Cardiac muscle cell (in vitro differentiated cells and primary cell): ENCODE measurements around the gene HMGCL. TPM values are rescaled to one million over a fixed set of nuclear protein-coding genes. Genes with fewer than 3 reads are reported as not detected.

ENCODE experiments used
- DNase-seq, 2 donors: peaks; one replicate each; pipeline versions ENCODE4 v3.0.0 to v3.0.0-alpha.2; 2010 to 2017; ENCODE audit warnings: low read depth in 1 of 2, low spot score in 1 of 2
- H3K27ac ChIP-seq: fragments of 200-600 bp; sonication (generic); 2 replicates; pipeline ENCODE4 v1.5.1; 2016
- H3K27me3 ChIP-seq: fragments of 200-600 bp; sonication (generic); 2 replicates; pipeline ENCODE4 v1.6.0; 2016; ENCODE audit warnings: control low read depth
- H3K36me3 ChIP-seq: fragments of 200-600 bp; sonication (generic); 2 replicates; pipeline ENCODE4 v1.5.1; 2016; ENCODE audit warnings: control low read depth
- H3K4me1 ChIP-seq: fragments of 200-600 bp; sonication (generic); 2 replicates; pipeline ENCODE4 v1.8.1; 2017; ENCODE audit warnings: low read depth, mild to moderate bottlenecking, mixed run types
- H3K4me3 ChIP-seq: fragments of 200-600 bp; sonication (generic); 2 replicates; pipeline ENCODE4 v1.5.1; 2016; ENCODE audit warnings: mild to moderate bottlenecking
- H3K9me3 ChIP-seq: fragments of 200-600 bp; sonication (generic); 2 replicates; pipeline ENCODE4 v1.5.1; 2017; ENCODE audit warnings: low read depth, mild to moderate bottlenecking, control low read depth
- polyA plus RNA-seq: library from polyadenylated mRNA; unstranded; fragments of >200 nt; fragmentation: Nextera tagmentation; extraction: Ambion mirVana; gene quantifications from 2 replicates; pipeline ENCODE4 v1.2.1, GENCODE V29; 2016
- total RNA-seq: library from RNA; depleted of rRNA; stranded (reverse); fragments of >200 nt; gene quantifications from 2 replicates; pipeline ENCODE4 v1.2.3, GENCODE V29; 2016
- TF ChIP-seq, protein P1 (sequence below): IDR thresholded peaks from 2 replicates; pipeline ENCODE4 v1.5.1; 2012; ENCODE audit warnings: low read depth, mild to moderate bottlenecking, low read length

HMGCL gene
- total and polyA plus RNA-seq, 2 experiments from 2014 or later, result 45.3 to 68.8 TPM

GRCh38 chr1:23793018-23793781 is 32.0 kb downstream of the HMGCL start:
- TF ChIP-seq, protein P1, sequence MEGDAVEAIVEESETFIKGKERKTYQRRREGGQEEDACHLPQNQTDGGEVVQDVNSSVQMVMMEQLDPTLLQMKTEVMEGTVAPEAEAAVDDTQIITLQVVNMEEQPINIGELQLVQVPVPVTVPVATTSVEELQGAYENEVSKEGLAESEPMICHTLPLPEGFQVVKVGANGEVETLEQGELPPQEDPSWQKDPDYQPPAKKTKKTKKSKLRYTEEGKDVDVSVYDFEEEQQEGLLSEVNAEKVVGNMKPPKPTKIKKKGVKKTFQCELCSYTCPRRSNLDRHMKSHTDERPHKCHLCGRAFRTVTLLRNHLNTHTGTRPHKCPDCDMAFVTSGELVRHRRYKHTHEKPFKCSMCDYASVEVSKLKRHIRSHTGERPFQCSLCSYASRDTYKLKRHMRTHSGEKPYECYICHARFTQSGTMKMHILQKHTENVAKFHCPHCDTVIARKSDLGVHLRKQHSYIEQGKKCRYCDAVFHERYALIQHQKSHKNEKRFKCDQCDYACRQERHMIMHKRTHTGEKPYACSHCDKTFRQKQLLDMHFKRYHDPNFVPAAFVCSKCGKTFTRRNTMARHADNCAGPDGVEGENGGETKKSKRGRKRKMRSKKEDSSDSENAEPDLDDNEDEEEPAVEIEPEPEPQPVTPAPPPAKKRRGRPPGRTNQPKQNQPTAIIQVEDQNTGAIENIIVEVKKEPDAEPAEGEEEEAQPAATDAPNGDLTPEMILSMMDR, result no peak
- Histone ChIP-seq H3K27ac (no peak overlapping the region), H3K4me1 (peaks cover 6% of the 10 kb centered on the region), H3K27me3 (no peaks in the 10 kb centered on the region), H3K4me3 (no peak overlapping the region), H3K36me3 (peaks cover 4% of the 10 kb centered on the region), H3K9me3 (no peaks in the 10 kb centered on the region)
- peak in 1 of 2 donors; percentile 48 for DNase-seq

DNA sequence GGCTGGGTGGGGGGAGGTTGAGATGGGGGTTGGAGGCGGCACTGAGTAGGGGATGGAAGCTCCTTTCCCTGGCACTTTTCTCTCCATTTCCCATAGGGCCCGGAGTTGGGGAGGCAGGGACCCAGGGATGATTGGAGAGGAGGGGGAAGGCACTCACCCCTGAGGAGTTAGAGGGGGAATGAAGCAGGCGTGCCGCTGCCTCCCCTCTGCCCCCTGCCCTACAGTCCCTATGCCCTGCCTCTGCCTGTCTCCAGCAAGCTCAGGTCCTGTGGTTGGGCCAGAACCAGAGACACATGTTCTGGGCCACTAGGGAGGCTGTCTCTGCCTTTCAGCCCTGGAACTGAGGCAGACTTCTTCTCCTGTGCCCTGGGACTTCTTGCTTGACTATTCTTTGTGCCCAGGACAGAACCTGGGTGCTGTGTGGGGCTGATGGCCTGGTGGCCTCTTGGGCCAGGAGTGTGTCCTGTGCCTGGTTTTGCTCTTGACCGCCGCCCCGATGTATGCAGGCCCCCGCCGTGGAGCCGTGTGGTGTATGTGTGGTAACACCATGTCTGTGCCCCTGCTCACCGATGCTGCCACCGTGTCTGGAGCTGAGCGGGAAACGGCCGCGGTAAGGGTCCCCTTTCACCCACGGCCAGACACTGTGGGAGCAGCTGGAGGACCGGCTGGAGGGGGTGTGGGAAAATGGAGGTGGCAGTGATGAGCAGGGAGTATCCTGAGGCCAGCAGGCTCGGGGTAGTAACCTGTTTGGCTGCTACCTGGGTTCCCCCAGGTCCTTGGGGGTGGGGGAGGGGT is 32.9 kb downstream of the HMGCL start:
- Histone ChIP-seq H3K27ac (no peak overlapping the region), H3K36me3 (peaks cover 9% of the 10 kb centered on the region), H3K4me3 (peak overlapping the region; percentile 89), H3K4me1 (peaks cover 6% of the 10 kb centered on the region), H3K9me3 (no peaks in the 10 kb centered on the region), H3K27me3 (no peaks in the 10 kb centered on the region)
- TF ChIP-seq, protein P1, result no peak
- no peak for DNase-seq

GRCh38 chr1:23791516-23792047 is 33.6 kb downstream of the HMGCL start:
- H3K27me3 ChIP-seq, result no peaks in the 10 kb centered on the region
- DNase-seq, result peak; percentile 32 to 47
- peak overlapping the region; percentile 64 for H3K27ac ChIP-seq
- TF ChIP-seq, protein P1, result no peak
- peak overlapping the region; percentile 89 for H3K4me3 ChIP-seq
- H3K9me3 ChIP-seq, result no peaks in the 10 kb centered on the region
- peaks cover 6% of the 10 kb centered on the region for H3K4me1 ChIP-seq
- H3K36me3 ChIP-seq, result peaks cover 17% of the 10 kb centered on the region

- no peaks in the 10 kb centered on the region for H3K9me3 ChIP-seq
- H3K36me3 ChIP-seq, result peaks cover 21% of the 10 kb centered on the region
- peak within 1 kb of the TSS; percentile 89 for H3K4me3 ChIP-seq
- H3K4me1 ChIP-seq, result peaks cover 6% of the 10 kb centered on the region
- TF ChIP-seq, protein P1, result no peak
- H3K27ac ChIP-seq, result peak within 1 kb of the TSS; percentile 64
- peak; percentile 94 to 96 for DNase-seq
- H3K27me3 ChIP-seq, result no peaks in the 10 kb centered on the region
Measured at GRCh38 chr1:23790696-23791515, 34.3 kb downstream of the HMGCL start, which contains the start of gene LYPLA2. Gene LYPLA2 (plus strand): TSS chr1:23791145. CDS start chr1:23792683, 1,538 bp downstream.

DNA sequence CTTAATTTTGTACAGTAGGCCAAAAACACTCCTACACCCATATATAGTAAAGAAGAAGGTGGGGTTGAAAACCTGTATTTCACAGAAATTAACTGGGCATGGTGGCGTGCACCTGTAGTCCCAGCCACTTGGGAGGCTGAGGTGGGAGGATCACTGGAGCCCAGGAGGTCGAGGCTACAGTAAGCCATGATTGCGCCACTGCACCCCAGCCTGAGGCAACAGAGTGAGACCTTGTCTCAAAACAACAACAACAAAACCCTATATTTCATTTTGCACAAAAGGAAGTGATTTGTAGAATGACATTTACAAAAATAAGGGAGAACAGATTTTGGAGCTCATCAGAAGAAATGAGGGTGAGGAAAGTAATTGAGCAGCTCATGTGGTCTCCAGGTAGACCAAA is 36.5 kb downstream of the HMGCL start:
- H3K9me3 ChIP-seq, result no peaks in the 10 kb centered on the region
- peaks cover 29% of the 10 kb centered on the region for H3K36me3 ChIP-seq
- no peak overlapping the region for H3K4me3 ChIP-seq
- H3K27ac ChIP-seq, result no peak overlapping the region
- no peaks in the 10 kb centered on the region for H3K27me3 ChIP-seq
- DNase-seq, result no peak
- peaks cover 6% of the 10 kb centered on the region for H3K4me1 ChIP-seq
- TF ChIP-seq, protein P1, result no peak
